Fibroblast of lung (primary cell): ENCODE data around the gene HMCES.

Source experiments
- CTCF ChIP-seq, 2 donors: IDR thresholded peaks in 1 of 2; conservative IDR thresholded peaks in 1 of 2; 1 replicate in 1 of 2; 2 replicates in 1 of 2; pipeline ENCODE4 v1.5.1; 2011 to 2012; ENCODE audit warnings: low read length in 2 of 2, control low read depth in 1 of 2, inconsistent platforms in 1 of 2, low read depth in 1 of 2, mild to moderate bottlenecking in 1 of 2
- EZH2 ChIP-seq: IDR thresholded peaks from 2 replicates; pipeline ENCODE4 v1.5.1; 2012; ENCODE audit warnings: low read length, control low read depth, mild to moderate bottlenecking; ENCODE audit errors: missing control alignments

- TF ChIP-seq EZH2, result no peak
- no peak for TF ChIP-seq CTCF (conservative IDR thresholded peaks at IDR 0.05 in 1 of 2, IDR thresholded peaks at IDR 0.05 in 1 of 2; ENCODE audit: low read depth in 1 of 2, low read length in 2 of 2)
Measured at GRCh38 chr3:129254536-129255230, 24.0 kb upstream of the HMCES start.
